Fibroblast of skin of back (primary cell): Measurements from ENCODE around the gene OR52J3.

Source experiments
- DNase-seq: peaks from one replicate; pipeline ENCODE4 v3.0.0-alpha.2; 2013

OR52J3 gene

GRCh38 chr11:5096011-5096410 is 49.7 kb downstream of the OR52J3 start:
- no peak for DNase-seq
